ENCODE measurements around the gene TOX3. TPM values are rescaled to one million over a fixed set of nuclear protein-coding genes. Genes with fewer than 3 reads are reported as not detected.

The TOX3 gene
- total RNA-seq, 4 donors from 2014 or later: 0.51 to 3.8 (median 1.9) TPM

GRCh38 chr16:52562770-52563169 lies 15.8 kb upstream of the TOX3 start:
- TF ChIP-seq CTCF (IDR thresholded peaks at IDR 0.05) (no peak), POLR2A (IDR thresholded peaks at IDR 0.05) (no peak)
- WGBS, 2 donors: 92 to 93% methylated on average over 5 of the region's 5 CpGs
- intact Hi-C loops (cut with DNase I; ENCODE audit: low total_unique reads): no loop called here

GRCh38 chr16:52561910-52562741 lies 15.2 kb upstream of the TOX3 start:
- intact Hi-C loops (cut with DNase I; ENCODE audit: low total_unique reads): no loop called here
- no peak for TF ChIP-seq POLR2A (IDR thresholded peaks at IDR 0.05)
- no peak for TF ChIP-seq CTCF (IDR thresholded peaks at IDR 0.05)
- DNase-seq (ENCODE audit: low spot score in 2 of 2): no peak
- 63 to 71% methylated on average over 5 of the region's 5 CpGs for WGBS, 2 donors
- H3K4me3 ChIP-seq (ENCODE audit: low read depth, poor library complexity, severe bottlenecking): no peak overlapping the region

More at GRCh38 chr16:52562770-52563169, 15.8 kb upstream of the TOX3 start:
- no peak overlapping the region for H3K4me3 ChIP-seq (ENCODE audit: low read depth, poor library complexity, severe bottlenecking)
- no peak for DNase-seq (ENCODE audit: low spot score in 2 of 2)

- DNase-seq (ENCODE audit: low spot score in 2 of 2): no peak
- no peak for TF ChIP-seq CTCF (IDR thresholded peaks at IDR 0.05)
- TF ChIP-seq POLR2A (IDR thresholded peaks at IDR 0.05): no peak
- 89 to 92% methylated on average over 2 of the region's 2 CpGs for WGBS, 2 donors
- H3K4me3 ChIP-seq (ENCODE audit: low read depth, poor library complexity, severe bottlenecking): no peak overlapping the region
- intact Hi-C loops (cut with DNase I; ENCODE audit: low total_unique reads): no loop called here
Observed at GRCh38 chr16:52558448-52558847, 11.5 kb upstream of the TOX3 start.

- intact Hi-C loops (cut with DNase I; ENCODE audit: low total_unique reads): no loop called here
- TF ChIP-seq POLR2A (IDR thresholded peaks at IDR 0.05): no peak
- no peak for TF ChIP-seq CTCF (IDR thresholded peaks at IDR 0.05)
- WGBS, 2 donors: 64 to 71% methylated on average over 6 of the region's 6 CpGs
- H3K4me3 ChIP-seq (ENCODE audit: low read depth, poor library complexity, severe bottlenecking): no peak overlapping the region
- no peak for DNase-seq (ENCODE audit: low spot score in 2 of 2)
Observed at GRCh38 chr16:52557236-52557635, 10.3 kb upstream of the TOX3 start.

GRCh38 chr16:52556083-52556482 lies 9.1 kb upstream of the TOX3 start:
- WGBS, 2 donors: 92 to 94% methylated on average over 1 of the region's 1 CpG
- no peak overlapping the region for H3K4me3 ChIP-seq (ENCODE audit: low read depth, poor library complexity, severe bottlenecking)
- DNase-seq (ENCODE audit: low spot score in 2 of 2): no peak
- intact Hi-C loops (cut with DNase I; ENCODE audit: low total_unique reads): no loop called here
- TF ChIP-seq CTCF (IDR thresholded peaks at IDR 0.05): no peak
- no peak for TF ChIP-seq POLR2A (IDR thresholded peaks at IDR 0.05)

- TF ChIP-seq CTCF (IDR thresholded peaks at IDR 0.05) (no peak), POLR2A (IDR thresholded peaks at IDR 0.05) (no peak)
- H3K4me3 ChIP-seq (ENCODE audit: low read depth, poor library complexity, severe bottlenecking): no peak overlapping the region
- DNase-seq (ENCODE audit: low spot score in 2 of 2): no peak
- intact Hi-C loops (cut with DNase I; ENCODE audit: low total_unique reads): no loop called here
Observed at GRCh38 chr16:52555572-52555971, 8.6 kb upstream of the TOX3 start.

All from lower leg skin (tissue), 4 donors.